Uterus (tissue), 4 donors: ENCODE data around the gene AKAP7. TPM values are rescaled to one million over a fixed set of nuclear protein-coding genes. Genes with fewer than 3 reads are reported as not detected.
A peak's percentile ranks its signal among the peaks of the same experiment; 100 is the strongest.

Source experiments
- DNase-seq, 2 donors: peaks; one replicate each; pipeline ENCODE4 v3.0.0-alpha.2; 2019 to 2020
- H3K27ac ChIP-seq, 2 donors: fragments of 200-600 bp; sonication (generic); 1 replicate in 1 of 2; 2 replicates in 1 of 2; pipeline ENCODE4 v1.5.1; 2016 to 2018
- H3K27me3 ChIP-seq, 2 donors: fragments of 200-600 bp; sonication (generic); one replicate each; pipeline ENCODE4 v1.5.1; 2018 to 2019; ENCODE audit warnings: control low read depth in 1 of 2
- H3K36me3 ChIP-seq, 2 donors: fragments of 200-600 bp; sonication (generic); one replicate each; pipeline ENCODE4 v1.5.1; 2019; ENCODE audit warnings: control low read depth in 1 of 2
- H3K4me1 ChIP-seq, 2 donors: fragments of 200-600 bp; sonication (generic); one replicate each; pipeline ENCODE4 v1.5.1; 2018 to 2019; ENCODE audit warnings: control low read depth in 1 of 2
- H3K4me3 ChIP-seq, 2 donors: fragments of 200-600 bp; sonication (generic); 1 replicate in 1 of 2; 2 replicates in 1 of 2; pipeline ENCODE4 v1.5.1; 2018 to 2019; ENCODE audit warnings: mild to moderate bottlenecking in 1 of 2
- H3K9me3 ChIP-seq, 2 donors: fragments of 200-600 bp; sonication (generic); one replicate each; pipeline ENCODE4 v1.5.1; 2019; ENCODE audit warnings: control low read depth in 1 of 2
- POLR2A ChIP-seq, 2 donors: fragments of 450-650 bp; IDR thresholded peaks; one replicate each; pipeline ENCODE4 v1.6.1; 2016; ENCODE audit warnings: antibody characterized with exemption in 2 of 2, mild to moderate bottlenecking in 1 of 2, moderate library complexity in 1 of 2
- intact Hi-C: fragments of 100-400 bp; cut with DNase I; formaldehyde crosslinking; loops from one replicate; pipeline ENCODE4 v1.15.1; 2023; ENCODE audit warnings: low total_unique reads
- total RNA-seq, 4 donors: library from RNA; depleted of rRNA in 3 of 4; stranded (reverse); fragments of >200 nt in 3 of 4; gene quantifications; one replicate each; pipeline versions ENCODE4 v1.1.0 to v1.2.4, GENCODE V29; 2014 to 2023
- TF ChIP-seq, protein P1 (sequence below), 4 experiments: fragments of 200-600 bp in 2 of 4; fragments of 450-650 bp in 2 of 4; sonication (generic) in 2 of 4; IDR thresholded peaks; one replicate each; pipeline ENCODE4 v1.5.1; 2016 to 2019; ENCODE audit warnings: antibody characterized with exemption in 4 of 4, mild to moderate bottlenecking in 2 of 4, moderate library complexity in 1 of 4
- donor health status: DM: yes; HTN: yes; CAD: no.

Gene AKAP7
- total RNA-seq, 4 donors from 2014 or later: 7.4 to 25.3 (median 21.3) TPM

DNA sequence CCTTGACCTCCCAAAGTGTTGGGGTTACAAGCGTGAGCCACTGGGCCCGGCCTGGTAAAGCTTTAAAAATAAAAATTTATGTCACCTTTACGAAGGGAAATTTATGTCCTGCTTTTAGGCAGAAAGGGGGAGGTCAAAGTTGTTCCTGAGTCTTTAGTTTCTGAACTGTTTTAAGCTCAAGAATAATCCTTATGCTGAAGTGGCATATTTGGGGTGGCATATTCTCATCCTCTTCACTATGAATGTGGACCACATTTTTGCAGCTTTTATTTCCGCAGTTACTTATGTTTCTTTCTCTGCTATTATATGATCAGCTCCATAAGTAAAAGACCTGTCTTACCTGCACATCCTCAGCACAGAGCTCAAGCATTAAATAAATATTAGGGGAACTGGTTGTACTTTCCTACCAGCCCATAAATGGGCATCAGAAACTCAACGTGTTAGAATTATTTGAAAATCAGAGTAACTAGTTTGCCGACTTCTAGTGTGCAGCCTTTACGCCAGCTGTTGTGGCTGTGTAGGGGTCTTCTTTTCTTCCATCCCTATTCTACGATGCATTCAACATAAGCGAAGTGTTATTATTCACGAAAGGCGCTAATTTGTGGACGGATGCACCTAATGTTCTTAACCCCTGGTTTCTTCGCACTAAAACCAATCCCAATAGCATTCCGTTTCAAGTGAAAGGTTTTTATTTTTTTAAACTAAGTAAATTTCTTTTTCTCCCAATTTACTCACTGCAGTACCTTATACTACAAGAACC lies 867 bp upstream of the AKAP7 start:
- intact Hi-C loops: no loop called here
- Histone ChIP-seq H3K4me3 (peak overlapping the region; percentile 73 to 82), H3K27me3 (no peaks in the 10 kb centered on the region), H3K27ac (peak overlapping the region; percentile 94 to 96), H3K9me3 (no peaks in the 10 kb centered on the region), H3K4me1 (peaks cover 0 to 4% of the 10 kb centered on the region in 2 donors), H3K36me3 (no peaks in the 10 kb centered on the region)
- DNase-seq: no peak
- TF ChIP-seq, protein P1, sequence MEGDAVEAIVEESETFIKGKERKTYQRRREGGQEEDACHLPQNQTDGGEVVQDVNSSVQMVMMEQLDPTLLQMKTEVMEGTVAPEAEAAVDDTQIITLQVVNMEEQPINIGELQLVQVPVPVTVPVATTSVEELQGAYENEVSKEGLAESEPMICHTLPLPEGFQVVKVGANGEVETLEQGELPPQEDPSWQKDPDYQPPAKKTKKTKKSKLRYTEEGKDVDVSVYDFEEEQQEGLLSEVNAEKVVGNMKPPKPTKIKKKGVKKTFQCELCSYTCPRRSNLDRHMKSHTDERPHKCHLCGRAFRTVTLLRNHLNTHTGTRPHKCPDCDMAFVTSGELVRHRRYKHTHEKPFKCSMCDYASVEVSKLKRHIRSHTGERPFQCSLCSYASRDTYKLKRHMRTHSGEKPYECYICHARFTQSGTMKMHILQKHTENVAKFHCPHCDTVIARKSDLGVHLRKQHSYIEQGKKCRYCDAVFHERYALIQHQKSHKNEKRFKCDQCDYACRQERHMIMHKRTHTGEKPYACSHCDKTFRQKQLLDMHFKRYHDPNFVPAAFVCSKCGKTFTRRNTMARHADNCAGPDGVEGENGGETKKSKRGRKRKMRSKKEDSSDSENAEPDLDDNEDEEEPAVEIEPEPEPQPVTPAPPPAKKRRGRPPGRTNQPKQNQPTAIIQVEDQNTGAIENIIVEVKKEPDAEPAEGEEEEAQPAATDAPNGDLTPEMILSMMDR (IDR thresholded peaks at IDR 0.05): no peak
- no peak for TF ChIP-seq POLR2A (IDR thresholded peaks at IDR 0.05)

DNA sequence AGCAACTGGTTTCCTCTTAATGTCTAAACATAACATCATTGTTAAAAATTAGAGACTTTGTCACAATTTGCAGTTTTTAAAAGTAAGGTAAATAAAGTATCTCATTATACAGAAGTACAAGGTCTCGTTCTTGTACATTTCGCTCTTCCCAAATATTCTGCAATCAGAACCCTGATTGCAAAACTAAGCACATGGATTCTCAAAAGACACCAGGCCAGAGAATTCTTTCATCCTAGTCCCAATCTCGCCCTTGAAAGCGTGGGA lies 355 bp upstream of the AKAP7 start:
- H3K27ac ChIP-seq: peak overlapping the region; percentile 94 to 96
- H3K27me3 ChIP-seq: no peaks in the 10 kb centered on the region
- intact Hi-C loops: no loop called here

DNA sequence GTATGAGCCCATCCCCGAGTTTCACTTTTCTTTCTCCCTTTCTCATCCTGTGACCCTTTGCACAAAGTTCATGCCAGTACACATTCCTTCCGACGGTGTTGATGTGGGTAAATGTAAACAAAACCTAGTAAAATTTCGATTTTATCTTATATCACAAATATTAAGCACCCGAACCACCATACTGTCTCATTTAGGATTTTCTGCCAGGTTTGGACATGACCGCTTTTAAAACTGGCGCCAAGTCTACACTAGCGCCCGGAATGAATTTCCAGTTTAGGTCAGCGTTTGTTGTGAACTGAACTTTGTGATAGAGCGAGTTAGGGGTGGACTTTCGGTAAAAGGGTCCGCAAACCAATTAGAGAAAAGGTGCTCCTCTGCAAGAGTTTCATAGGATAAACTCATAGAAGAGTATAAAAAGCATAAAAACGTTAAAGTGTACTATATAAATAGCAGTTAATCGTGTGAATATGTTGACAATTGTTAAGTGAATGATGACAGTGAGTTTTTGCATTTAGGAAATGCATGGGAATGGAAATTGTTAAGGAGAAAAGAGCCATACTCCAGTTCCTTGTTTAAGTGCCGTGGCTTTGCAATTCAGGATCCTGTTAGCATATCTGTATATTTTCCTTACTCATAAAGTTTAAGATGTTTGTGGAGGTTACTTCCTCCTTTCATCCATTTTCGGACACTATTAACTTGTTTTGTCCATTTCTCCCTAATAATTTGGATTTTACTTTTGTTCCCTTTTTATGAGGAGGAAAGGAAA lies 937 bp downstream of the AKAP7 start:
- DNase-seq: peak; percentile 28 to 33
- peak overlapping the region; percentile 73 to 82 for H3K4me3 ChIP-seq
- H3K36me3 ChIP-seq: no peaks in the 10 kb centered on the region
- H3K9me3 ChIP-seq: no peaks in the 10 kb centered on the region
- intact Hi-C loops: no loop called here
- TF ChIP-seq, protein P1 (IDR thresholded peaks at IDR 0.05): no peak
- no peak for TF ChIP-seq POLR2A (IDR thresholded peaks at IDR 0.05)
- H3K27me3 ChIP-seq: no peaks in the 10 kb centered on the region
- peak overlapping the region; percentile 94 to 96 for H3K27ac ChIP-seq
- peaks cover 0 to 4% of the 10 kb centered on the region in 2 donors for H3K4me1 ChIP-seq

More for the DNA sequence above, 355 bp upstream of the AKAP7 start:
- DNase-seq: no peak
- no peaks in the 10 kb centered on the region for H3K36me3 ChIP-seq
- TF ChIP-seq, protein P1 (IDR thresholded peaks at IDR 0.05): no peak
- no peak for TF ChIP-seq POLR2A (IDR thresholded peaks at IDR 0.05)
- H3K4me3 ChIP-seq: peak overlapping the region; percentile 73 to 82
- no peaks in the 10 kb centered on the region for H3K9me3 ChIP-seq
- H3K4me1 ChIP-seq: peaks cover 0 to 4% of the 10 kb centered on the region in 2 donors

DNA sequence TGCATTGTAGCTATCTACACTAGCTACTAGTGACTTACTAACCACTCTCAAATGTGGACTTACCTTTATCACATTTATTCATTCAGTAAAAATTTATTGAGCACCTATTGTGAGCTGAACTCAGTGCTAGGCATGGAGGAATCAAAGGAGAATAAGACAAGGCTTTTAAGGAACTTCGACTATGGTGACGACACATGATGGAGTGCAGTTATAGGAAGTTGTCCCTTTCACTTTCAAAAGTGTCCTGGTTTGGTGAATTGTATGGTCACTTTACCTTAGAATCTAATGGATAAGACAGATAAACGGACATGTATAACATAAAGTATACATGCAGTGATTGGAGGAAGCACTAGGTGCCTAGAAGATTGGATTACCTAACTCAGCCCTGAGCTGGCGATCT lies 4.3 kb downstream of the AKAP7 start:
- Histone ChIP-seq H3K4me3 (no peak overlapping the region), H3K4me1 (peaks cover 0 to 2% of the 10 kb centered on the region in 2 donors), H3K9me3 (no peaks in the 10 kb centered on the region), H3K36me3 (no peaks in the 10 kb centered on the region), H3K27ac (no peak overlapping the region), H3K27me3 (no peaks in the 10 kb centered on the region)
- intact Hi-C loops: no loop called here
- DNase-seq: no peak
- TF ChIP-seq, protein P1 (IDR thresholded peaks at IDR 0.05): no peak
- TF ChIP-seq POLR2A (IDR thresholded peaks at IDR 0.05): no peak

DNA sequence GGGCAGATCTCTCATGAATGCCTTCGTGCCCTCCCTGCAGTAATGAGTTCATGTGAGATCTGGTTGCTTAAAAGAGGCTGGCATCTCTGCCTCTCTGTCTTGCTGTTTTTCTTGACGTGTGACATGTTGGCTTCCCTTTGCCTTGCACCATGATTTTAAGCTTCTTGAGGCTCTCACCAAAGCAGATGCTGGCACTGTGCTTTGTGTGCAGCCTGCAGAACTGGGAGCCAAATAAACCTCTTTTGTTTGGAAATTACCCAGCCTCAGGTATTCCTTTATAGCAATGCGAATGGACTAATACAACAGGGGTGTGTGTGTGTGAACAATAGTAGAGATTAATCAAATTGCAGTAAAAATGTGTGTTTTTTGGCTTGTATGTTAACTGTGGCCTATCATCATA lies 8.1 kb downstream of the AKAP7 start:
- no peak for DNase-seq
- Histone ChIP-seq H3K27ac (no peak overlapping the region), H3K36me3 (no peaks in the 10 kb centered on the region), H3K4me1 (no peaks in the 10 kb centered on the region), H3K27me3 (no peaks in the 10 kb centered on the region), H3K4me3 (no peak overlapping the region), H3K9me3 (no peaks in the 10 kb centered on the region)
- intact Hi-C loops: no loop called here
- TF ChIP-seq, protein P1 (IDR thresholded peaks at IDR 0.05): no peak
